SK-N-MC (cell line): ENCODE data around the gene EFNA3.
A peak's percentile ranks its signal among the peaks of the same experiment; 100 is the strongest.

ENCODE experiments used
- DNase-seq: peaks from one replicate; pipeline ENCODE4 v3.0.0-alpha.2; 2011; ENCODE audit warnings: low read depth, low spot score
- H3K27ac ChIP-seq: fragments of 200-600 bp; sonication (generic); 2 replicates; pipeline ENCODE4 v1.5.1; 2016; ENCODE audit warnings: mixed run types
- H3K36me3 ChIP-seq: fragments of 200-600 bp; sonication (generic); 2 replicates; pipeline ENCODE4 v1.6.1; 2017; ENCODE audit warnings: antibody characterized with exemption, low read length, mixed read lengths; ENCODE audit not compliant: insufficient read depth
- H3K4me3 ChIP-seq: fragments of 200-600 bp; sonication (generic); 2 replicates; pipeline ENCODE4 v1.5.1; 2016
- H3K9ac ChIP-seq: fragments of 200-600 bp; sonication (generic); 2 replicates; pipeline ENCODE4 v1.8.0; 2017; ENCODE audit warnings: mixed run types, mixed read lengths; ENCODE audit not compliant: insufficient read length
- H3K9me3 ChIP-seq: fragments of 200-600 bp; sonication (generic); 2 replicates; pipeline ENCODE4 v1.6.1; 2017; ENCODE audit warnings: low read depth, mild to moderate bottlenecking, antibody characterized with exemption, low read length, moderate library complexity, mixed read lengths
- EZH2 ChIP-seq: fragments of 200-600 bp; sonication (generic); IDR thresholded peaks from one replicate; pipeline ENCODE4 v1.6.1; 2017; ENCODE audit warnings: antibody characterized with exemption
- FOXP2 ChIP-seq: optimal IDR thresholded peaks from 2 replicates; pipeline ENCODE3; 2011; ENCODE audit warnings: mild to moderate bottlenecking, moderate library complexity; ENCODE audit not compliant: insufficient read depth; ENCODE audit errors: extremely low read length, control extremely low read depth
- POLR2AphosphoS5 ChIP-seq: IDR thresholded peaks from 2 replicates; pipeline ENCODE4 v1.6.1; 2012; ENCODE audit warnings: mild to moderate bottlenecking, low read depth, low read length, borderline replicate concordance

Gene EFNA3

GRCh38 chr1:155078469-155079209 is at the start of gene EFNA3:
EFNA3 (plus strand) TSS chr1:155078837; CDS start chr1:155078942, 105 bp downstream.
- H3K4me3 ChIP-seq, result peak within 1 kb of the TSS; percentile 93
- H3K9ac ChIP-seq, result peak within 1 kb of the TSS; percentile 69
- H3K36me3 ChIP-seq, result no peaks in the 10 kb centered on the region
- no peak for TF ChIP-seq EZH2
- TF ChIP-seq POLR2AphosphoS5, result peak; percentile 43; the same call in 1 of the 2 replicates
- DNase-seq, result no peak
- H3K9me3 ChIP-seq, result no peaks in the 10 kb centered on the region
- no peak within 1 kb of the TSS for H3K27ac ChIP-seq

- H3K9me3 ChIP-seq, result no peaks in the 10 kb centered on the region
- no peak overlapping the region for H3K27ac ChIP-seq
- H3K4me3 ChIP-seq, result no peak overlapping the region
- H3K9ac ChIP-seq, result no peak overlapping the region
- no peak for TF ChIP-seq FOXP2
- no peak for TF ChIP-seq EZH2
- no peak for TF ChIP-seq POLR2AphosphoS5
- DNase-seq, result no peak
- no peaks in the 10 kb centered on the region for H3K36me3 ChIP-seq
Observed at GRCh38 chr1:155029513-155030242, 49.0 kb upstream of the EFNA3 start.

GRCh38 chr1:155030243-155030795 is 48.3 kb upstream of the EFNA3 start:
- no peaks in the 10 kb centered on the region for H3K36me3 ChIP-seq

GRCh38 chr1:155030899-155031298 is 47.7 kb upstream of the EFNA3 start:
- Histone ChIP-seq H3K4me3 (no peak overlapping the region), H3K9me3 (no peaks in the 10 kb centered on the region), H3K9ac (no peak overlapping the region), H3K27ac (no peak overlapping the region), H3K36me3 (no peaks in the 10 kb centered on the region)
- TF ChIP-seq EZH2 (no peak), POLR2AphosphoS5 (no peak), FOXP2 (no peak)
- no peak for DNase-seq

More at GRCh38 chr1:155030243-155030795, 48.3 kb upstream of the EFNA3 start:
- H3K4me3 ChIP-seq, result no peak overlapping the region
- H3K27ac ChIP-seq, result no peak overlapping the region
- H3K9ac ChIP-seq, result no peak overlapping the region
- no peak for DNase-seq
- TF ChIP-seq FOXP2, result no peak
- TF ChIP-seq POLR2AphosphoS5, result no peak
- no peak for TF ChIP-seq EZH2
- H3K9me3 ChIP-seq, result no peaks in the 10 kb centered on the region

- Histone ChIP-seq H3K9me3 (no peaks in the 10 kb centered on the region), H3K4me3 (no peak overlapping the region), H3K36me3 (no peaks in the 10 kb centered on the region), H3K9ac (no peak overlapping the region), H3K27ac (no peak overlapping the region)
- DNase-seq, result no peak
- TF ChIP-seq POLR2AphosphoS5, result no peak
- TF ChIP-seq EZH2, result no peak
- no peak for TF ChIP-seq FOXP2
Observed at GRCh38 chr1:155032886-155033285, 45.8 kb upstream of the EFNA3 start.

- TF ChIP-seq POLR2AphosphoS5 (no peak), FOXP2 (no peak), EZH2 (no peak)
- Histone ChIP-seq H3K36me3 (no peaks in the 10 kb centered on the region), H3K27ac (no peak within 1 kb of the TSS), H3K9me3 (no peaks in the 10 kb centered on the region), H3K4me3 (no peak within 1 kb of the TSS), H3K9ac (no peak within 1 kb of the TSS)
- no peak for DNase-seq
Observed at GRCh38 chr1:155033524-155033923, 45.1 kb upstream of the EFNA3 start, which contains the start of the genes DCST1 and DCST2. DCST1 (plus strand) TSS chr1:155033824; CDS start chr1:155034037, 213 bp downstream. DCST2 (minus strand) TSS chr1:155033781; CDS start chr1:155033701, 80 bp downstream.

- no peak for DNase-seq
- Histone ChIP-seq H3K27ac (no peak overlapping the region), H3K4me3 (no peak overlapping the region), H3K36me3 (no peaks in the 10 kb centered on the region), H3K9ac (no peak overlapping the region), H3K9me3 (no peaks in the 10 kb centered on the region)
- TF ChIP-seq POLR2AphosphoS5 (no peak), FOXP2 (no peak), EZH2 (no peak)
Observed at GRCh38 chr1:155034318-155035208, 44.1 kb upstream of the EFNA3 start.
